ENCODE results near the gene CHRM5.
A peak's percentile ranks its signal among the peaks of the same experiment; 100 is the strongest.

GRCh38 chr15:33994005-33994615 lies 25.8 kb downstream of the CHRM5 start:
- peak; percentile 70 for TF ChIP-seq CTCF (conservative IDR thresholded peaks at IDR 0.05; ENCODE audit: low read length)
- TF ChIP-seq EZH2phosphoT487 (IDR thresholded peaks at IDR 0.05; ENCODE audit: borderline replicate concordance), result no peak
